Heart right ventricle (tissue), 16 donors: ENCODE measurements around the gene SLC25A30. TPM values are rescaled to one million over a fixed set of nuclear protein-coding genes. Genes with fewer than 3 reads are reported as not detected.
A peak's percentile ranks its signal among the peaks of the same experiment; 100 is the strongest.

Experiments used
- ATAC-seq, 8 donors: fragments of 200-7000 bp; cut with Tn5 transposase; one replicate each; pipeline ENCODE4 v1.9.1; 2020; ENCODE audit warnings: mild to moderate bottlenecking in 8 of 8, moderate library complexity in 8 of 8, moderate number of reproducible peaks in 1 of 8
- DNase-seq, 2 donors: peaks; one replicate each; pipeline ENCODE4 v3.0.0-alpha.2; 2020
- H3K27ac ChIP-seq, 10 donors: fragments of 200-600 bp; sonication (generic) in 2 of 10; one replicate each; pipeline versions ENCODE4 v1.5.0 to v1.8.0; 2020 to 2022; ENCODE audit warnings: mild to moderate bottlenecking in 3 of 10
- H3K27me3 ChIP-seq, 7 donors: fragments of 200-600 bp; one replicate each; pipeline ENCODE4 v1.8.0; 2021 to 2022; ENCODE audit warnings: mild to moderate bottlenecking in 2 of 7
- H3K36me3 ChIP-seq, 9 donors: fragments of 200-600 bp; sonication (generic) in 1 of 9; one replicate each; pipeline versions ENCODE4 v1.5.0 to v1.8.0; 2020 to 2022; ENCODE audit warnings: mild to moderate bottlenecking in 2 of 9
- H3K4me1 ChIP-seq, 9 donors: fragments of 200-600 bp; sonication (generic) in 1 of 9; one replicate each; pipeline versions ENCODE4 v1.5.0 to v1.8.0; 2020 to 2022; ENCODE audit warnings: mild to moderate bottlenecking in 4 of 9
- H3K4me3 ChIP-seq, 10 donors: fragments of 200-600 bp; sonication (generic) in 2 of 10; one replicate each; pipeline versions ENCODE4 v1.5.0 to v1.8.0; 2020 to 2022; ENCODE audit warnings: mild to moderate bottlenecking in 7 of 10, moderate library complexity in 2 of 10
- H3K9me3 ChIP-seq, 11 donors: fragments of 200-600 bp in 10 of 11; sonication (generic) in 2 of 11; one replicate each; pipeline versions ENCODE4 v1.5.0 to v1.8.0; 2013 to 2022; ENCODE audit warnings: mild to moderate bottlenecking in 2 of 11, control low read depth in 1 of 11, moderate library complexity in 1 of 11
- CTCF ChIP-seq, 9 donors: fragments of 200-600 bp; sonication (generic) in 2 of 9; IDR thresholded peaks; one replicate each; pipeline versions ENCODE4 v1.5.0 to v1.8.0; 2021 to 2022; ENCODE audit warnings: antibody characterized with exemption in 9 of 9, mild to moderate bottlenecking in 5 of 9, moderate library complexity in 1 of 9
- WGBS, 2 donors: extraction: QIAGEN DNeasy Blood & Tissue Kit; methylation state at CpG; one replicate each; pipeline ENCODE4 v1.1.7; 2013; ENCODE audit warnings: inconsistent platforms in 1 of 2; 5-methylcytosine and 5-hydroxymethylcytosine counted together
- intact Hi-C, 10 donors: fragments of 100-400 bp; cut with DNase I; formaldehyde crosslinking; loops; one replicate each; pipeline versions ENCODE4 v1.11.1 to v1.14.2; 2022
- long read RNA-seq, 3 donors: library from polyadenylated mRNA; unstranded; transcript quantifications; one replicate each; pipeline ENCODE4 v2.0.0, GENCODE V29; 2020 to 2021
- polyA plus RNA-seq, 2 donors: library from polyadenylated mRNA; stranded (reverse); fragments of 200-250 nt; gene quantifications; one replicate each; pipeline ENCODE4 v1.2.3, GENCODE V29; 2013
- total RNA-seq, 10 donors: library from RNA; stranded (reverse); fragmentation: NEBNext Ultra II Directional in 3 of 10; extraction: Animal tissue kit (Norgen Biotek cat#: 25700) in 3 of 10; gene quantifications; one replicate each; pipeline versions ENCODE4 v1.2.1 to v1.2.4, GENCODE V29; 2021 to 2023
- donor health status: Arrhythmogenic right ventricular cardiomyopathy.
- donor health status: ischemic (EF 13 %, LVEDD 7.1; RV severe dilation, severe dysfunction).
- donor health status: healthy with polysubstance abuse.
- donor health status: DM: no; HTN: yes; CAD: no.
- donor health status: DM: no; HTN: no; CAD: no.
- donor health status: ischemic (EF 25% LVEDD 6.9; RV normal size, moderate dysfunction).
- donor health status: ischemic (EF 25% LVEDD 5.7; RV mildly dilated, moderate dysfunction).
- donor health status: healthy.
- donor health status: DM: yes; HTN: yes; CAD: no.
- donor health status: Ischemic cardiomyopathy.
- donor health status: ischemic (EF 35%, LVEDD 5.7; RV mildly dilated, moderate dysfunction).
- donor health status: nonischemic (EF 11% LVEDD 7.7; RV severe dilation, severe dysfunction).
- donor health status: DM: yes; HTN: yes; CAD: no.
- donor health status: PGD.
- donor health status: ischemic (EF 29% LVEDD 5.4; RV normal size, mild dysfunction).
- donor health status: nonischemic (EF 23%, LVEDD 6.1; RV moderate dilation, normal function).

Gene SLC25A30
- total RNA-seq (100 to 1,000 TPM in 9 of 10 donors, 10 to 100 TPM in 1; 83.9 to 280 (median 159) TPM), polyA plus RNA-seq (10 to 100 TPM in 1 of 2 donors, 1 to 10 TPM in 1; 9.3 to 36.6 TPM)
- long read RNA-seq, donor 1, transcript SLC25A30-204 (10 exons, 3,670 nt): major isoform, 43 of 68 reads
- long read RNA-seq, donor 1, partial matches to known transcripts: 2 of 68 reads
- long read RNA-seq, donor 1, other reads (novel, unspliced or antisense): 23 of 68 reads
- long read RNA-seq, donor 2, transcript SLC25A30-204 (10 exons, 3,670 nt): major isoform, 49 of 114 reads
- long read RNA-seq, donor 2, partial matches to known transcripts: 14 of 114 reads
- long read RNA-seq, donor 2, other reads (novel, unspliced or antisense): 50 of 114 reads
- long read RNA-seq, donor 3, transcript SLC25A30-204 (10 exons, 3,670 nt): major isoform, 93 of 184 reads
- long read RNA-seq, donor 3, partial matches to known transcripts: 22 of 184 reads
- long read RNA-seq, donor 3, other reads (novel, unspliced or antisense): 67 of 184 reads

- WGBS, 2 donors: 0 to 1% methylated on average over 62 to 64 of the region's 64 CpGs
- Histone ChIP-seq H3K9me3 (no peaks in the 10 kb centered on the region), H3K4me1 (peaks cover 10 to 44% (median 36%) of the 10 kb centered on the region in 9 donors), H3K27me3 (no peaks in the 10 kb centered on the region), H3K4me3 (peak within 1 kb of the TSS; percentile 52 to 89 (median 77)), H3K36me3 (no peaks in the 10 kb centered on the region), H3K27ac (peak within 1 kb of the TSS; percentile 51 to 93 (median 90))
- ATAC-seq (peak; percentile 98 to 99 (median 98)), DNase-seq (peak; percentile 96)
- TF ChIP-seq CTCF (IDR thresholded peaks at IDR 0.05): peak in 2 of 9 donors; percentile 3 to 34
- intact Hi-C loops: loop anchor here in 5 of 10 donors (5.0 to 10.0 kb wide), 3 partner anchors 44 to 49 kb away; partner anchors contain the start of gene COG3 (in 3 of the 5)
Observed at GRCh38 chr13:45417790-45418534, at the start of gene SLC25A30. TSS of gene SLC25A30 (minus strand) at chr13:45418373. CDS start at chr13:45411425, 6,948 bp downstream.

- Histone ChIP-seq H3K36me3 (peaks cover 0 to 10% (median 0%) of the 10 kb centered on the region in 9 donors), H3K4me3 (peak overlapping the region in 7 of 10 donors; percentile 75 to 96 (median 86)), H3K27ac (peak overlapping the region in 2 of 10 donors; percentile 94 to 96), H3K4me1 (peaks cover 6 to 64% (median 43%) of the 10 kb centered on the region in 9 donors), H3K27me3 (no peaks in the 10 kb centered on the region), H3K9me3 (peaks cover 0 to 4% (median 0%) of the 10 kb centered on the region in 11 donors)
- intact Hi-C loops: loop anchor here in 6 of 10 donors (5.0 to 10.0 kb wide), 4 partner anchors 49 to 122 kb away; partner anchors contain the start of genes SLC25A30 (in 4 of the 6) and TPT1 (in 1 of the 6)
- no peak for ATAC-seq
- TF ChIP-seq CTCF (IDR thresholded peaks at IDR 0.05): no peak
- WGBS, 2 donors: 77 to 81% methylated on average over 4 of the region's 4 CpGs
- DNase-seq: no peak
Observed at GRCh38 chr13:45466359-45466758, 48.2 kb upstream of the SLC25A30 start.

- ATAC-seq: peak; percentile 98 to 100 (median 99)
- H3K4me3 ChIP-seq: peak within 1 kb of the TSS; percentile 75 to 97 (median 85)
- peak; percentile 94 to 95 for DNase-seq
- H3K27me3 ChIP-seq: no peaks in the 10 kb centered on the region
- TF ChIP-seq CTCF (IDR thresholded peaks at IDR 0.05): peak in 5 of 9 donors; percentile 17 to 62 (median 26)
- WGBS, 2 donors: 0 to 1% methylated on average over 63 of the region's 63 CpGs
- intact Hi-C loops: loop anchor here in 7 of 10 donors (2.0 to 10.0 kb wide), 7 partner anchors 42 to 120 kb away; partner anchors contain the start of genes SLC25A30 (in 5 of the 7) and TPT1 (in 1 of the 7)
- peaks cover 6 to 52% (median 41%) of the 10 kb centered on the region in 9 donors for H3K4me1 ChIP-seq
- H3K9me3 ChIP-seq: no peaks in the 10 kb centered on the region
- H3K36me3 ChIP-seq: peaks cover 0 to 10% (median 0%) of the 10 kb centered on the region in 9 donors
- peak within 1 kb of the TSS; percentile 70 to 97 (median 94) for H3K27ac ChIP-seq
Observed at GRCh38 chr13:45464687-45465453, 46.7 kb upstream of the SLC25A30 start, which contains the start of gene COG3. TSS of gene COG3 (plus strand) at chr13:45464939. CDS start at chr13:45465037, 98 bp downstream.
